Nephron (organoid): ENCODE data around the gene KCTD21.

Experiments used
- H3K27ac Mint-ChIP-seq, 3 experiments: 2 replicates each; pipeline ENCODE4 v1.8.0; 2020; ENCODE audit warnings: mixed read lengths in 3 of 3, mild to moderate bottlenecking in 2 of 3, moderate library complexity in 1 of 3
- H3K27me3 Mint-ChIP-seq: 2 replicates; pipeline ENCODE4 v1.8.0; 2021; ENCODE audit warnings: low read depth, mild to moderate bottlenecking, moderate library complexity, mixed read lengths
- H3K36me3 Mint-ChIP-seq: 2 replicates; pipeline ENCODE4 v1.8.0; 2020; ENCODE audit warnings: low read depth, mixed read lengths
- H3K4me1 Mint-ChIP-seq: 2 replicates; pipeline ENCODE4 v1.8.0; 2020; ENCODE audit warnings: mixed read lengths
- H3K4me3 Mint-ChIP-seq, 3 experiments: 2 replicates each; pipeline ENCODE4 v1.8.0; 2020; ENCODE audit warnings: mild to moderate bottlenecking in 3 of 3, mixed read lengths in 3 of 3, moderate library complexity in 2 of 3
- H3K9me3 Mint-ChIP-seq: 2 replicates; pipeline ENCODE4 v1.8.0; 2020; ENCODE audit warnings: mixed read lengths
- CTCF ChIP-seq, 3 experiments: fragments of 200-600 bp; sonication (generic); IDR thresholded peaks; one replicate each; pipeline ENCODE4 v1.5.0; 2021; ENCODE audit warnings: antibody characterized with exemption in 3 of 3; ENCODE audit not compliant: unreplicated experiment in 3 of 3

Gene KCTD21

GRCh38 chr11:78200061-78200460 lies 11.6 kb upstream of the KCTD21 start:
- Mint-ChIP-seq H3K27me3 (no peaks in the 10 kb centered on the region), H3K36me3 (peaks cover 14% of the 10 kb centered on the region), H3K27ac (no peak overlapping the region), H3K9me3 (no peaks in the 10 kb centered on the region), H3K4me3 (no peak overlapping the region), H3K4me1 (peaks cover 4% of the 10 kb centered on the region)
- TF ChIP-seq CTCF (IDR thresholded peaks at IDR 0.05; ENCODE audit: unreplicated experiment in 3 of 3) = no peak

- no peak for TF ChIP-seq CTCF (IDR thresholded peaks at IDR 0.05; ENCODE audit: unreplicated experiment in 3 of 3)
- no peak overlapping the region for H3K27ac Mint-ChIP-seq
- no peaks in the 10 kb centered on the region for H3K27me3 Mint-ChIP-seq
- H3K4me1 Mint-ChIP-seq = peaks cover 8% of the 10 kb centered on the region
- peaks cover 12% of the 10 kb centered on the region for H3K36me3 Mint-ChIP-seq
- no peaks in the 10 kb centered on the region for H3K9me3 Mint-ChIP-seq
- H3K4me3 Mint-ChIP-seq = no peak overlapping the region
Measured at GRCh38 chr11:78199653-78200015, 11.2 kb upstream of the KCTD21 start.

GRCh38 chr11:78199015-78199652 lies 10.7 kb upstream of the KCTD21 start:
- no peak for TF ChIP-seq CTCF (IDR thresholded peaks at IDR 0.05; ENCODE audit: unreplicated experiment in 3 of 3)
- no peak overlapping the region for H3K4me3 Mint-ChIP-seq
- H3K4me1 Mint-ChIP-seq = peaks cover 13% of the 10 kb centered on the region
- H3K9me3 Mint-ChIP-seq = no peaks in the 10 kb centered on the region
- H3K36me3 Mint-ChIP-seq = peaks cover 11% of the 10 kb centered on the region
- H3K27ac Mint-ChIP-seq = no peak overlapping the region
- no peaks in the 10 kb centered on the region for H3K27me3 Mint-ChIP-seq

- H3K4me1 Mint-ChIP-seq = peaks cover 25% of the 10 kb centered on the region
- peaks cover 6% of the 10 kb centered on the region for H3K36me3 Mint-ChIP-seq
- H3K27me3 Mint-ChIP-seq = no peaks in the 10 kb centered on the region
- H3K9me3 Mint-ChIP-seq = no peaks in the 10 kb centered on the region
- H3K27ac Mint-ChIP-seq = no peak overlapping the region
- H3K4me3 Mint-ChIP-seq = no peak overlapping the region
- TF ChIP-seq CTCF (IDR thresholded peaks at IDR 0.05; ENCODE audit: unreplicated experiment in 3 of 3) = no peak
Measured at GRCh38 chr11:78197816-78198215, 9.4 kb upstream of the KCTD21 start.

- Mint-ChIP-seq H3K36me3 (peaks cover 3% of the 10 kb centered on the region), H3K27ac (no peak overlapping the region), H3K27me3 (no peaks in the 10 kb centered on the region), H3K9me3 (no peaks in the 10 kb centered on the region), H3K4me1 (peaks cover 33% of the 10 kb centered on the region), H3K4me3 (no peak overlapping the region)
- TF ChIP-seq CTCF (IDR thresholded peaks at IDR 0.05; ENCODE audit: unreplicated experiment in 3 of 3) = no peak
Measured at GRCh38 chr11:78196661-78197091, 8.2 kb upstream of the KCTD21 start.

- H3K4me1 Mint-ChIP-seq = peaks cover 38% of the 10 kb centered on the region
- no peaks in the 10 kb centered on the region for H3K27me3 Mint-ChIP-seq
- no peak overlapping the region for H3K4me3 Mint-ChIP-seq
- H3K9me3 Mint-ChIP-seq = no peaks in the 10 kb centered on the region
- no peak overlapping the region for H3K27ac Mint-ChIP-seq
- peaks cover 1% of the 10 kb centered on the region for H3K36me3 Mint-ChIP-seq
- no peak for TF ChIP-seq CTCF (IDR thresholded peaks at IDR 0.05; ENCODE audit: unreplicated experiment in 3 of 3)
Measured at GRCh38 chr11:78195917-78196560, 7.6 kb upstream of the KCTD21 start.
